VCaP (cell line): ENCODE data around the gene PLXNA2.

Source experiments
- H3K27ac ChIP-seq: fragments of 450-650 bp; 2 replicates; pipeline ENCODE4 v1.5.1; 2017
- TF ChIP-seq, protein P1 (sequence below): fragments of 450-650 bp; conservative IDR thresholded peaks from 2 replicates; pipeline ENCODE4 v1.5.1; 2017; ENCODE audit warnings: mild to moderate bottlenecking, moderate library complexity

PLXNA2 gene

GRCh38 chr1:208219098-208219658, 25.0 kb downstream of the PLXNA2 start:
- TF ChIP-seq, protein P1, sequence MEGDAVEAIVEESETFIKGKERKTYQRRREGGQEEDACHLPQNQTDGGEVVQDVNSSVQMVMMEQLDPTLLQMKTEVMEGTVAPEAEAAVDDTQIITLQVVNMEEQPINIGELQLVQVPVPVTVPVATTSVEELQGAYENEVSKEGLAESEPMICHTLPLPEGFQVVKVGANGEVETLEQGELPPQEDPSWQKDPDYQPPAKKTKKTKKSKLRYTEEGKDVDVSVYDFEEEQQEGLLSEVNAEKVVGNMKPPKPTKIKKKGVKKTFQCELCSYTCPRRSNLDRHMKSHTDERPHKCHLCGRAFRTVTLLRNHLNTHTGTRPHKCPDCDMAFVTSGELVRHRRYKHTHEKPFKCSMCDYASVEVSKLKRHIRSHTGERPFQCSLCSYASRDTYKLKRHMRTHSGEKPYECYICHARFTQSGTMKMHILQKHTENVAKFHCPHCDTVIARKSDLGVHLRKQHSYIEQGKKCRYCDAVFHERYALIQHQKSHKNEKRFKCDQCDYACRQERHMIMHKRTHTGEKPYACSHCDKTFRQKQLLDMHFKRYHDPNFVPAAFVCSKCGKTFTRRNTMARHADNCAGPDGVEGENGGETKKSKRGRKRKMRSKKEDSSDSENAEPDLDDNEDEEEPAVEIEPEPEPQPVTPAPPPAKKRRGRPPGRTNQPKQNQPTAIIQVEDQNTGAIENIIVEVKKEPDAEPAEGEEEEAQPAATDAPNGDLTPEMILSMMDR = no peak
- no peak overlapping the region for H3K27ac ChIP-seq

- H3K27ac ChIP-seq = no peak overlapping the region
- TF ChIP-seq, protein P1 = no peak
Observed at GRCh38 chr1:208218237-208219097, 25.7 kb downstream of the PLXNA2 start.

GRCh38 chr1:208217781-208218180, 26.4 kb downstream of the PLXNA2 start:
- H3K27ac ChIP-seq = no peak overlapping the region
- TF ChIP-seq, protein P1 = no peak

GRCh38 chr1:208216806-208217205, 27.4 kb downstream of the PLXNA2 start:
- TF ChIP-seq, protein P1 = no peak
- no peak overlapping the region for H3K27ac ChIP-seq

DNA sequence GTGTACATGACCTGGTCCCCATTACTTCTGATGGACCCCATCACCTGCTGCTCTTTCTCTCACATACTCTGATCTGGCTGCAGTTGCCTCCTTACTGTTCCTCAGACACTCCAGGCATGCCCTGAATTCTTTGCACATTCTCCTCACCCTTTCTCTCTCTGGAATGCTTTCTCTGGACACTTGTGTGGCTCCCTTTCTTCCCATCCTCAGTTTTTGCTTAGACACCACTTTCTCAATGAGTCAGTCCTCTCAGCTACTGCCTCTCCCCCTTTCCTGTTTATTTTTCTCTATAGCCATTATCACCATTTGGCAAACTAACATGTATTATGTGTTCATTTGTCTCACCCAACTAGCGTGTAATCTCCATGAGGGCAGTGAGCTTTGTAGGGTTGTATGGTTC, 28.1 kb downstream of the PLXNA2 start:
- TF ChIP-seq, protein P1 = no peak
- H3K27ac ChIP-seq = no peak overlapping the region

DNA sequence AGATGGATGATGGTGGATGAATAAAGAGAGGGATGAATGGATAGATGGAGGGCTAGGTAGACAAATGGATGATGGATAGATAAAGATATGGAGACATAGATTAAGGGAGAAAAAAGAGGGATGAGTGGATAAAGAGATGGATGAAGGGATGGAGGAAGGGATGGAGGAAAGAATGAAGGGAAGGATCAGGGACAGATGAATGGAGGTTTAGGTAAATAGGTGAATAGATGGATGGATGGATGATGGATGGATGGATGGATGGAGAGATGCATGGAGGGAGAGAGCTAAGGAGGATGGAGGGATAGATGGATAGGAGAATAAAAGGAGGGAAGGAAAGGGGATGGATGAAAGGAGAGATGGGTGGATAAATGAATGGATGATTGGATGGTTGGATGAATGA, 28.8 kb downstream of the PLXNA2 start:
- no peak overlapping the region for H3K27ac ChIP-seq
- TF ChIP-seq, protein P1 = no peak

DNA sequence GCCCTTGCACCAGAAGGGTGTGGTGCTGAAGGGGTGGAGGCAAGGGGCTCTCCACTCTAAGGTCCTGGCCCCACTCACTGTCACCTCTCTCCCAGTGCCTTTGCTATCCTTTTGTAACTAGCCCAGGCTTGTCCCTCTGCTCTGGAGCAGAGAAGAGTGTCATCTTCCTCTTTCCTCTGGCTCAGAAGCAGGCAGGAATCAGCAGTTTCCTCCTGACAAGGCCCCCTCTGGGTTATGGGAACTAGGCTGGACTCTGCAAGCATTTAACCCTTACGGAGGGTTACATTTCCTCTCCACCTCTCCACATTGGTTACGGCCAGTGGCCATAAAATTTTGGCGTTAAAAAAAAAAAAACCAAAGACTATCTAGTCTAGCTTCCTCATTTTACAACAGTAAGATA, 30.4 kb downstream of the PLXNA2 start:
- TF ChIP-seq, protein P1 = no peak

More for the DNA sequence above, 30.4 kb downstream of the PLXNA2 start:
- H3K27ac ChIP-seq = no peak overlapping the region
